ENCODE measurements around the gene ZNF311.
A peak's percentile ranks its signal among the peaks of the same experiment; 100 is the strongest.

ZNF311 gene

DNA sequence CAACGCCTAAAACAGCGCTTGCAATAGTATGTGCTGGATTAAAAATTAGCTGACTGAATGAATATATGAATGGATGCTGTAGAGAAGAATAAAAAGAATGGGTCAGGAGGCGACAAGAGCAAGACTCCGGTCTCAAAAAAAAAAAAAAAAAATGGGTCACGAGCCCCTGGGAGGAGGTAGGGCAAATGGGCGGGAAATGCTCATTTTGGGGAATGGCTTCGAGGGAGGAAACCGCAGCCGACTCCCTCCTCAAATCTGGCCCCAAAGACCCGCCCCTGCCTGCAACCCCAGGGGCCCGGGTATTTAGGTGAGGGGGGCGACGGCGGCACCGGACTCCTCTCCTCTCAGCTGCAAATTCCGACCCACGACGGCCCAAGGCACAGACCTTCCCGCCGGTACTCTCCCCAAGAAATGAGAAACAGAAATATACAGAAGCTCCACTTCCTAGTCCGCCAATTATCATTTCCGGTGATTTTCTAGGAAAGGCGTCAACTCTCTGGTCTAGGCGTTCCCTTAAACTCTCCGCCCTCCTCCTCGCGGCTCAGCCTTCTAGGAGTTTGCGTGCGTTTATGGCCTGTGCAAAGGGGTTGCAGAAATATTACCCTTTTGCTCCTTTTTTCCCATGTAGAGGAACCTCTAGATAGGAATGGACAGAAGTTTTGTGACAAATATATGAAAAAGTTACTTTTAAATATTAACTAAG is at the start of gene ZNF311:
TSS of gene ZNF311 (minus strand) at position 133 of the 703 bp plus-strand sequence. CDS start 1,361 bp downstream, outside the sequence.
- peak in 1 of 3 experiments; percentile 44 for DNase-seq (ENCODE audit: low read depth in 3 of 3)

DNA sequence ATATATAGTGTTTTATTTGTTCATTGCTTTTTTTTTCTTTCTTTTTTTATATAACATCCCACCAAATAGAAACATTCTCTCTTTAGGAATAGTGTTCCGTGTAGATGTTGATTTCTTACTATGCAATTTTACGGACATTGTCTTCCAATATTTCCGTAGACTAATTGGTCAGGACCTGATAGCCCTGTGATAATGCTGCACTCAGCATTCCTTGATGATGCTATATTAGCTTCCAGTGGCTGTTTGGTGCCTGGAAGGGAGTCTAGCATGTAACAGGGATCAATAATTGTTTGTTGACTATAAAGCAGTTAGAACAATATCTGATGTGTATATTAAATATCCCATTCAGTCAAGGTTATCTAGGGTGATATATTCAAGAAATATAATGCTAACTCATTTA is 46.6 kb upstream of the ZNF311 start:
- no peak for DNase-seq (ENCODE audit: low read depth in 3 of 3)

DNA sequence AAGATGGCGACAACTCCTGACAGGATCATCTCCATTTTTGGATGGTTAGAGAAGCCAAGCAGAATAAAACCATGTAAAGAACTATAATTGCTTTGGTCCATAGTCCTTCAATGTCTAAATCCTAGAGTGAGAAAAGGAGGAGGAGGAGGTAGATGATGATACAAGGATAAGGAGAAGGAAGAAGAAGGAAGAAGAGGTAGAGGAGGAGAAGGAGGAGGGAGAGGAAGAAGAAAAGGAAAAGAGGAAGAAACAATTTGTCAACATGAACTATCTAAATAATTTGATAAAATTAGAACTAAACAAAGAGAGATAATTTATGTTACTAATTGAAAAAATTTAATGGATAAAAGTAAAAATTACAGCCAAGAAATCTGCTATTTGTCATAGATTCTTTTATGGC is 40.0 kb upstream of the ZNF311 start, which contains the start of gene OR2W1:
TSS of gene OR2W1 (minus strand) at position 101 of the 400 bp plus-strand sequence. CDS start at position 101, 0 bp downstream.
- DNase-seq (ENCODE audit: low read depth in 3 of 3) = no peak

DNA sequence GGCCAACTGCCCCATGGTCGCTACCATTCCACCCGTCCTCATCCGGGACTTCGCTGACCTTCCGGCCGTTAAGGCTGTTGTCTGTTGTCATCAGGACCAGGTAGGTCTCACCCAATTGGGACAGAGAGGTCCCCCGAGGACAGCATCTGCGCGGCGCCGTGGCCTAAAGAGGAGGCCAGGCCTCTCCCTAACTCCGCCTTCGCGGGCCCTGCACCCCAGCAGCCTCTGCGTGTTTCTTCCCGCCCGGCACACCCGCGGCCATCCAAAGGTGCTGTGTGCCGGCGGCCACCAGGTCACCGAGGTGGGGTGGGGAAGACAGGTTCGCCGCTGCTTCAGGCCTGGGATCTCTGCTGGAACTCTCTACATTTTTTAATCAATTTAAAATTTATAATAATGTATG is 30.8 kb upstream of the ZNF311 start:
- no peak for DNase-seq (ENCODE audit: low read depth in 3 of 3)

DNA sequence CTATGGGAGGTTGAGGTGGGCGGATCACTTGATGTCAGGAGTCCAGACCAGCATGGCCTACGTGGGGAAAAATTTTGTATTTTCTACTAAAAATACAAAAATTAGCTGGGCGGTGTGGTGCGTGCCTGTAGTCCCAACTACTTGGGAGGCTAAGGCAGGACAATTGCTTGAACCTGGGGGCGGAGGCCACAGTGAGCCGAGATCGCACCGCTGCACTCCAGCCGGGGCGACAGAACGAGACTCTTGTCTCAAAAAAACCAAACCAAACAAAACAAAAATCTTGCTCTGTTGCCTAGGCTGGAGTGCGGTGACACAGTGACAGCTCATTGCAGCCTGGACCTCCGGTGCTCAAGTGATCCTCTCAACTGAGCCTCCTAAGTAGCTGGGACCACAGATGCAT is 23.7 kb upstream of the ZNF311 start:
- no peak for DNase-seq (ENCODE audit: low read depth in 3 of 3)

DNA sequence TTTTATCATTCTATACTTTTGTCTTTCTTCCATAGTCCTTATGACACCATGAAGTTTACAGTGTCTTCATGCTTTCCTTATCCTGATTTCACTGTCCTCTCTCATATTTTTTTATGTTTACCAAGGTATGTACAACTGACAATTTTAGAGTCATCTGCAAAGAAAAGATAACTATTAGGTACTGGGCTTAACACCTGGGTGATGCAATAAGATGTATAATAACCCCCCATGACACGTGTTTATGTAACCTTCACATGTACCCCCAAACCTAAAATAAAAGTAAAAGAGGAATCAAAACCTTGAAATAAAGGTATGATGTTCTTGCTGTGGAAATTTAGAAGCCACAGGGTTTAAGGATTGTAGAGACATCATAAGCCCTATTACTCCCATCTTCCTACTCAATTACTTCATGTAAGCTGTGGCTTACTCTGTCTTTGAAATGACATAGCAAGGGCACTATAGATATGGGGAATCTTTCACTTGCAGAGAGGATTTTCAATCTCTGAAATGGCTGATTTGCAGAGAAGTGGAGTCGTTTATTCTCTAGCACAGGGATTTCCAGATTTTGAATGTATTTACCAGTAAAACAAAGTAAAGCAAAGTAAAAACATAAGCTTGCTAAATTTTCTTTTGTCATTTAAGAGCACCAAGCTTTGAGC is 20.9 kb upstream of the ZNF311 start:
- no peak for DNase-seq (ENCODE audit: low read depth in 3 of 3)

DNA sequence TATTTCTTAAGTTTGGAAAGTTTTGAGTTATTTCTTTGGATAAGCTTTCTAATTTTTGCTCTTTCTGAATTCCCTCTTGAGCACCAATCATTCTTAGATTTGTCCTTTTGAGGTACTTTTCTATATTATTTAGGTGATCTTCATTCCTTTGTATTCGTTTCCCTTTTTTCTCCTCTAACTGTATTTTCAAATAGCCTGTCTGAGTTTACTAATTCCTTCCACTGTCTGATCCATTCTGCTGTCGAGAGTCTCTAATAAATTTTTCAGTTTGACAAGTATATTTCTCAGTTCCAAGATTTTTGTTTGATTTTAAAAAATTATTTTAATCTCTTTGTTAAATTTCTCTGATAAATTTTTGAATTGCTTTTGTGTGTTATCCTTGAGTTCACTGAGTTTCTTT is 16.3 kb upstream of the ZNF311 start:
- DNase-seq (ENCODE audit: low read depth in 3 of 3) = no peak

DNA sequence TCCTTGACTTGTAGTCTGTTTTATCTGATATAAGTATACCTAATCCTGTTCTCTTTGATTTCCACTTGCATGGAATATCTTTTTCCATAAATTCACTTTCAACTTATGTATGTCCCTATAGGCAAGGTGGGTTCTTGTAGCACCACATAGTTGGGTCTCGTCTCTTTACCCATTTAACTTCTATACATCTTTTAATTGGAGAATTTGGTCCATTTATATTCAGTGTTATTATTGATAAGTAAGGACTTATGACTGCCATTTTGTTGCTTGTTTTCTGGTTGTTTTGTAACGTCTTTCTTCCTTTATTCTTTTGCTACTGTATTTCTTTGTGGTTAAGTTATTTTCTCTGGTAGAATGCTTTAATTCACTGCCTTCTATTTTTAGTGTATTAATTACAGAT is 14.5 kb upstream of the ZNF311 start:
- no peak for DNase-seq (ENCODE audit: low read depth in 3 of 3)

DNA sequence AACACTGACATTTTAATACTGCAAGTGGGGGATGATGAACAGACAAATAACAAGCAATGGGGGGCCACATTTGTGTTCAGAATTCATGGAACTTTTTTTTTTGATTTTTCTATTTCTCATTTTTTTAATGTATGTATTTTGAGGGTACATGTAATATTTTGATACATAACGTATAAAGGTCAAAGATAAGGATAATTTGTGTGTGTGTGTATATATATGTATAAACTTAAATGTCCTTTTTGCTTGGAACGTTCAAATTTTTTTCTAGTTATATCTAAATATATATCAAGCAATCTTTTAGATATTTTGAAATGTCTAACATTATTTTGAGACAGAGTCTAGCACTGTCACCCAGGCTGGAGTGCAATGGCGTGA is 12.3 kb upstream of the ZNF311 start:
- no peak for DNase-seq (ENCODE audit: low read depth in 3 of 3)

DNA sequence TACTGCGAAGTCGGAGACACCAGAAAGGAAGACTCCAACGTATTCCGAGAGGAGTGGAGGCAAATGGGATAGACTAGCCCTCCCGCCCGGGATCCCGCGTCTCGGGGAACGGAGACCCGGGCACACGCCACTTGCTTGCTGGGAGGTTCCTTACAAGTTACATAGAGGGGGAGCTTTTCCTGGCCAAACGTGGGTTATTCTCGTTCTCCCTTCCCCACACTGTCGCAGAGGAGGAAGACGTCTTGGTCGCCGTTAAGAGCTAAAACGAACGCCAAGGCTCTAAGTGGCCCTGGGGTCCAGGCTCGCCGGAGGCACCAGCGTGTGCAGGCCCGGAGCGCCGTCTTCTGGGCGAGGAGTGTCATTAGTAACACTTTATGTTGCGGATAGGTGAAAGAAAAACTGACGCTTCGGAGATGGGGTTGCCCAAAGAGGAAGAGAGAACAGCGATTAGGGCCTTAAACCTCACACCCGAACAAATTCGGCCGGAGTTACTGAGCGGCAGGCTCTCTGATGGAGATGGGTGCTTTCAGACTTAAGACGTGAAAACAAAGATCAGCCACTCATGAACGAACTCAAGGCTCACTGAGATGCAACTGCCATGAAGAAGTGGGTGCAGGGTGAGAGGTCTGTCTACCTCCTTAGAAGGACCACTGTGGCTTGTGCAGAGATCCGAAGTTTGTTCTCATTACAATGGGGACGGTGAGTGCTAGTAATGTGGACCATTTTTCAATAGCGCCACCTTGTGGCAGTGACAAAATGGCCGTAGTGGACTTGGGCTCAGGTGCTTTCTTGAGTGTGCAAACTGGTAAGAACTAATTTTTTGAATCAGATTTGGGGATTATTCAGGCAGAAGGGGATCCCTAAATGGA is 11.7 kb upstream of the ZNF311 start:
- peak; percentile 70 to 77 (median 73) for DNase-seq (ENCODE audit: low read depth in 3 of 3)

DNA sequence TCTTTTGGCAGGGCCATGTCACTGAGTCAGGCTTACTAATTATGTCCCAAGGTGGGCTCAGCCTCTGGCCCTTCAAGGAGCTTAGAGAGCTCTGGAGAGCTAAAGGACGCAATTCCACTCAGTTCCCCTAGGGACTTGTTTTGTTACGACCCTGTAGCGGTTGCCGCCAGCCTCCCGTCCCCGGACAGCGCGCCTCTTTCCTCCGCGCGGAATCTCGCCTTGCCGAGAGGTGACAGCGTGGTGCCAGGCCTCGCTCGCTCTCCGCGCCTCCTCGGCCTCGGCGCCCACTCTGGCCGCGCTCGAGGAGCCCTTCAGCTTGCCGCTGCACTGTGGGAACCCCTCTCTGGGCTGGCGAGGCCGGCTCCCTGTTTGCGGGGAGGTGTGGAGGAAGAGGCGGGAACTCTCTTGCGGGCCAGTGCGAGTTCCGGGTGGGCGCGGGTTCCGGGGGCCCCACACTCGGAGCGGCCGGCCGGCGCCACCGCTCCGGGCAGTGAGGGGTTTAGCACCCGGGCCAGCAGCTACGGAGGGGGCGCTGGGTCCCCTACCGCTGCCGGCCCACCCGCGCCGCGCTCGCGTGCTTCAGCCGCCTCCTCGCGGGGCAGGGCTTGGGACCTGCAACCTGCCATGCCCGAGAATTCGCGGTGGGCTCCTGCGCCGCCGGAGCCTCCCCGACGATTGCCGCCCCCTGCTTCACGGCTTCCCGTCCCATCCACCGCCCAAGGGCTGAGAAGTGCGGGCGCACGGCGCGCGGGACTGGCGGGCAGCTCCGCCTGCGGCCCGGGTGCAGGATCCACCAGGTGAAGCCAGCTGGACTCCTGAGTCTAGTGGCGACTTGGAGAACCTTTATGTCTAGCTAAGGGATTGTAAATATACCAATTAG is 9.9 kb upstream of the ZNF311 start:
- DNase-seq (ENCODE audit: low read depth in 3 of 3) = no peak

DNA sequence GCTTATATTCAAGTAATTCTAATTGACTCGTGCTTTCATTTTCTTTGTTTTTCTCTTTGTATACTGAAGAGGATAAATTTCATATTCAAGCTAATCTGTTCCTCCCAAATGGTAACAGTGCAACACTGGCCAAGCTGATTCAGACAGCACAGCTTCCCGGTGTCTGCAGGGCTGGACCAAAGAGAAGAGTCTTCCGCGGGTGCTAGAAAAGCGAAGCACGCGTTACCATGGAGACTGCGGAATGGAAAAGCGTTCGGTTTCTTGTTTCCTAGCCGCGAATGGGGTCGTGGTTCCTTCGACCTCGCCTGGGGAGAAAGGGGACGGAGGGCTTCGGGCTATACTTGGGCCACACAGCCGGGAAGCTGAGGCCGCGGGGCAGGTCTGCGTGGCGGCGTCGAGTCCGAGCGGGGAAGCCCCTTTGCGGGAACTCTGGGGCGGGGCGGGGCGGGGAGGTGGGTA is 6.2 kb upstream of the ZNF311 start:
- peak in 2 of 3 experiments; percentile 27 to 28 for DNase-seq (ENCODE audit: low read depth in 3 of 3)

DNA sequence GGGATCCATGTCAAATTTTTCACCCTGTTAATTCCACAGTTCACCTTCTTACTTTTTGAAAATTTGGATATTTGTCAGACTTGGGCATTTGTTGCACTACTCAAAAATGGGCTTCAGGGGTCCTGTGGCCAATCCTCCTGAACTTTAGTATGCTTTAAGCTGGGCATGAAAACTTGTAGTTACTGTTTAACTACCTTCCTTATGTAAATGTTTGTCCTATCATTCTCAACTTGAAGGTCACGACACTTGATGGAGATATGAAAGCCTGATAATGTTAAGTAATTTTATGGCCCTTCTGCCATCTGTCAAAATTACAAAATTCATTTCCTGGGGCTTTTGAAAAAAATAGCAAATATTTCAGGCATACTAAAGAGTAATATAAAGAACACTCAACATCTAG is 4.2 kb upstream of the ZNF311 start:
- no peak for DNase-seq (ENCODE audit: low read depth in 3 of 3)

DNA sequence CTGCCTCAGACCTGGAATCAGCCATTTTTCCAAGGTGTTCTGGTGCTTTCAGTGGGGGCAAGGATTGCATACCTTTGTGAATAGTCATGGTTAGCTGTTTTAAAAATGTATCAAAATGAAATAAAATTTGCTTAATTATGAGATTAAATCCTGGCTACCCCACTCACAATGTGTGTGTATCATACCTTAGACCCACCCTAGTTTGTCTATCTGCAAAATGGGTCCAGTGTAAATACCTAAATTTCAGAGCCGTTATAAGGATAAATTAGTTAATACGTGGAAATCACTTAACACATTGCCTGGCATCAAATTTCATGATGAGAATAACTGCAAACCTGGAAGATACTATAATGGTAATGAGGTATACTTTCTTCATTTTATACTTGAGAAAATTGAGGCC is 3.0 kb upstream of the ZNF311 start:
- DNase-seq (ENCODE audit: low read depth in 3 of 3) = no peak

DNA sequence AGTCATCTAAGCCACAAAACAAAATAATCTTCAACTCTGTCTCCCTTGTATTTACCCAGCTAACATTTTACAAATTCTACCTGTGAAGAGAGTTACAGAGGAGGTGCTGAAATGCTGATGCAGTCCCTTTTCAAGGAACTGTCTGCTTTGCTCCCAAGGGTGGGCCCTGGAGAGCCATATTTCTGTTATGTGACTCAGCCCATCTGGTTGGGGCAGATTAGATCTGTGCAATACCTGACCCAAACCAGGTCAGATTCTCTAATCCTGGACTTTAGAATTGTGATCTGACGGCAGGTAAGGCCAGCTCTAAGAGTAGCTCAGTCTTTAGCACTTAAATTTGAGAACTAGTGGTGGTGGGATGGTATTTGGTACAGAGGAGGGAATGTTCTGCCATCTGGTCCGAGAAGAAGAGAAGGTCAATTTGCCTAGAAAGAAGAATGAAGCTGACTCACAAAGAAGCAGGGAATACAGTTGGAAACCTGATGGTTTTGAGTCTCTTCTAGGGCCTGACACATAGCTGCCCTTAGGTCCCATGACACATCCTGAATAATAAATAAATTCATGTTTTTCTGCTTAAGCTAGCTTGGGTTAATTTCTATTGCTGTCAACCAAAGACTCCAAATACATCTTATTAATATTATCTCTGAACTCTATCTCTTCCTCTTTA is 8.1 kb downstream of the ZNF311 start:
- DNase-seq (ENCODE audit: low read depth in 3 of 3) = no peak

DNA sequence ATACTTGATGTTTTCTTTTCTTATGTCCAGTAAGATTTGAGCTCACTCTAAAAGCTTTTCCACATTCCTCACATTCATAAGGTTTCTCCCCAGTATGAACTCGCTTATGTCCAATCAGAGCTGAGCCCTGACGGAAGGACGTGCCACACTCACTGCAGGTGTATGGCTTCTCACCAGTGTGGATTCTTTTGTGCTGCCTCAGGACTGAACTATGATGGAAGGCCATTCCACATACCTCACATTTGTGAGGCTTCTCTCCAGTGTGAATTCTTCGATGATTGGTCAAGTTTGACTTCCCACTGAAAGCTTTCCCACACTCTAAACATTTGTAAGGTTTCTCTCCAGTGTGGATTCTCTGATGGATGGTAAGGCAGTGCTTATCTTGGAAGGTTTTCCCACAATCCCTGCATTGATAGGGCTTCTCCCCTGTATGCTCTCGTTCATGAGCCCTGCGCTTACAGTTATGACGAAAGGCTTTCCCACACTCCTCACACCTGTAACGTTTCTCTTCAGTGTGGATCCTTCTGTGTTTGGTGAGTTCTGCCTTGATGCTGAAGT is 9.9 kb downstream of the ZNF311 start:
- no peak for DNase-seq (ENCODE audit: low read depth in 3 of 3)

DNA sequence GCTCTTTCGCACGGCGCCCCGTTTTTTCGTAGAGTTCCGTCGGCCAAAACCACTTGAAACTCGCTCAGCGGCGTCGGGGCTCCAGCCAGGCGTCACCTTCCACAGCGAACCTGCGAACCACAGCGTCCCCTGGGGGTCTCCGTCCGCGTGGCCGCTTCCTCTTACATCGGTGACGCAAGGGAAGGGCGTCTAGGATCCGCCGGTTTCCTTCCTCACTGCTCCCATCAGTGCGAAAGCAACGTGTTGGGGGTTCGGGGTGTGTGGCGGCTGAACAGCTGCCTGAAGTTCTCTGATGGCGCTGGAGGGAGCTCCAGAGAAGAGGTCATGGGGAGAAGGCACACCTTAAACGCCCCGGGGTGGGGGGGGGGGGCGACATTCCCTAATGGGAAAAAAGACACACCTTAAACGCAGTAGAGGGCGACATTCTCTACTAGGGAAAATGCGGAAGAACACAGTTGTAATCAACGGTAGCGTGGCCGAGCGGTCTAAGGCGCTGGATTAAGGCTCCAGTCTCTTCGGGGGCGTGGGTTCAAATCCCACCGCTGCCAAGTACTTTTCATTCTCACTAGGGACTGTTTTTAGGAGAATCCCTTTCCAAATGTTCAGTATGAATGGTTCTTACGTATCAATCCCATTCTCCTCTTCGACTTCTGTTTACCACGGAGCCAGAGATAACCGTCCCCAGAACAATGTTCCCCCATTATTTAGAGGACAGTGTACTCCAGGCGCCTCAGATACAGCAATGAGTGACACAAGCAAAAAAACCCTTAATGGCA is 16.4 kb downstream of the ZNF311 start:
- DNase-seq (ENCODE audit: low read depth in 3 of 3) = peak; percentile 49 to 76 (median 56)

DNA sequence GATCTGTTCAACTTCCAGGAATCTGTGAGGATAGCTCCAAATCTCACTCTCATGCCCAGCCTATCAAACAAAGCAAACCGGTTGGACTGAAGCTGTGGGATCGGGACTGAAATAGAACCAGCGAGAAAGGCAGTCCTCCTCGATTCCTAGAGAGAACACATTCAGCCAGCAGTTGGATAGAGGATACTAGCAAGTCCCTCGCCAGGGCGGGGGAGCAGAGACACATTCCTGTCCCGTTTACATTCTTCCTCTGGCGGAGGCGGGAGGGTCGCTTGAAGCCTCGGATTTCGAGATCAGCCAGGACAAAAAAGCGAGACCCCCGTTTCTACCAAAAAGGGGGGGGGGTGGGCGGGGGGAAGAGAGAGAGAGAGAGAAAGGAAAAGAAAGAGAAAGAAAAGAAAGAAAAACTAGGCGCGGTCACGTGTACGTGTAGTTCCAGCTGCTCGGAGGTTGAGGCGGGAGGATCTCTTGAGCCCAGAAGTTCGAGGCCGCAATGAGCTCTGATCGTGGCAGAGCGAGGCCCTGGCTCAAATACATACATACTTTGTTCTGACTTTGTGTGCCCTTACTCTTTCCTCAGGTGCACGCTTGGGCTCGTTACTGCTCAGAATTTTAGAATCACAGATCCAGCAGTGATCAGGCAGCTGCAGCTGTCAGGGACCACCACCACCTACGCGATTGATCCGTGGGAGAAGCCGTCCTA is 19.5 kb downstream of the ZNF311 start:
- DNase-seq (ENCODE audit: low read depth in 3 of 3) = no peak

DNA sequence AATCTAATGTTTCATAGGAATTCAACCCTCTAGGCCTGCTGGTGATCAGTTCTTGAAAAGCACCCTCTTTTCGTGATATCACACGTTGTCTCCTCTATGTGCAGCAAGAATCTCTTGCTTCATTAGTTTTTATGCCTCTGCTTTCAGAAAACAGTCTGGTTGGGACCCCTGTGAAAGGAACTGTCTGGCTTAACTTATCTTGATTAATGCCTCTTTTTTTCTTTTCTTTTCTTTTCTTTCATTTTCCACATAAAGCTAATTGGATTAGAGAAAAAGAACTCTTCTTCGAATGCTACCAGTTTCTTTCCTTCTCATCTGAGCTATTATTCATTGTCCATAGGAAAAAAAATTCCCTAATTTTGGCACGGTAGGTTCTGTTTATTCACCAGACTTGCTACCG is 21.3 kb downstream of the ZNF311 start:
- no peak for DNase-seq (ENCODE audit: low read depth in 3 of 3)
